IPS DF 19.7 (cell line): ENCODE measurements around the gene TMEM53.

Experiments used
- DNase-seq: peaks from one replicate; pipeline ENCODE4 v3.0.0-alpha.2; 2013; ENCODE audit warnings: low read depth, low spot score

The TMEM53 gene

GRCh38 chr1:44698138-44698537, 23.9 kb upstream of the TMEM53 start:
- DNase-seq, result no peak

- no peak for DNase-seq
Observed at GRCh38 chr1:44696789-44697345, 22.6 kb upstream of the TMEM53 start.

GRCh38 chr1:44696101-44696500, 21.8 kb upstream of the TMEM53 start:
- no peak for DNase-seq

- DNase-seq, result no peak
Observed at GRCh38 chr1:44695671-44696070, 21.4 kb upstream of the TMEM53 start.

GRCh38 chr1:44694863-44695478, 20.7 kb upstream of the TMEM53 start:
- DNase-seq, result no peak

GRCh38 chr1:44693900-44694299, 19.6 kb upstream of the TMEM53 start:
- DNase-seq, result no peak

GRCh38 chr1:44693159-44693558, 18.9 kb upstream of the TMEM53 start:
- DNase-seq, result no peak

- no peak for DNase-seq
Observed at GRCh38 chr1:44689447-44689765, 15.1 kb upstream of the TMEM53 start.

GRCh38 chr1:44688760-44689446, 14.6 kb upstream of the TMEM53 start:
- DNase-seq, result no peak

GRCh38 chr1:44685881-44686280, 11.6 kb upstream of the TMEM53 start:
- DNase-seq, result no peak

GRCh38 chr1:44685218-44685617, 10.9 kb upstream of the TMEM53 start:
- no peak for DNase-seq

- DNase-seq, result no peak
Observed at GRCh38 chr1:44684525-44684924, 10.2 kb upstream of the TMEM53 start.

- DNase-seq, result no peak
Observed at GRCh38 chr1:44682883-44683265, 8.6 kb upstream of the TMEM53 start.

GRCh38 chr1:44681905-44682882, 7.9 kb upstream of the TMEM53 start:
- no peak for DNase-seq

- DNase-seq, result no peak
Observed at GRCh38 chr1:44679468-44679867, 5.2 kb upstream of the TMEM53 start.

GRCh38 chr1:44678626-44679025, 4.3 kb upstream of the TMEM53 start:
- DNase-seq, result no peak

GRCh38 chr1:44678120-44678519, 3.8 kb upstream of the TMEM53 start:
- DNase-seq, result no peak

GRCh38 chr1:44677201-44677766, 3.0 kb upstream of the TMEM53 start:
- no peak for DNase-seq

GRCh38 chr1:44676484-44677200, 2.4 kb upstream of the TMEM53 start:
- no peak for DNase-seq

- DNase-seq, result no peak
Observed at GRCh38 chr1:44675186-44675585, 905 bp upstream of the TMEM53 start.

GRCh38 chr1:44673675-44674112, 587 bp downstream of the TMEM53 start:
- DNase-seq, result no peak
